Stimulated activated CD4-positive, alpha-beta T cell treated with anti-CD3 and anti-CD28 coated beads, Interleukin-1b, Interleukin-23, amount 100 ng/mL, for 48 hours (primary cell): ENCODE results near the gene PRKD1.

ENCODE experiments used
- DNase-seq: peaks from one replicate; pipeline ENCODE4 v3.0.0-alpha.2; 2020

PRKD1 gene

DNA sequence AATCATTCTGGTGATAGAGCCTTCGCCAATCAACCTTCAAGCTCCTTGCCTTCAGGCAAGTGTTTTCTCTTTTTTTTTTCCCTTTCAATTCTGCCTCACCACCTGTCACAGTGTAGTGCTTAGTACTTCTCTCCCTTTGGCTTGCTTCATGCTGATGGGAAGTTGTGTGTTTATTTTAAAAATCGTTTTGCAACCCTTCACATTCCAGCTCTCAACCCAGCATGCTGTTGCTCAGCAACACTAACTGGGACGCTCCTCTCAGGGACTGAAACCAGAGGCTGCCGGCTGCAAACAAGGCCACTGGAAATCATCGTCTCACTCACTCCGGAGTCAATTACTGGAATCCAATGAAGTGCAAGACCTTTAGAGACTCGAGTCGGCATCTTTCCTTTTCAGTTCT, 342.7 kb downstream of the PRKD1 start:
- no peak for DNase-seq

DNA sequence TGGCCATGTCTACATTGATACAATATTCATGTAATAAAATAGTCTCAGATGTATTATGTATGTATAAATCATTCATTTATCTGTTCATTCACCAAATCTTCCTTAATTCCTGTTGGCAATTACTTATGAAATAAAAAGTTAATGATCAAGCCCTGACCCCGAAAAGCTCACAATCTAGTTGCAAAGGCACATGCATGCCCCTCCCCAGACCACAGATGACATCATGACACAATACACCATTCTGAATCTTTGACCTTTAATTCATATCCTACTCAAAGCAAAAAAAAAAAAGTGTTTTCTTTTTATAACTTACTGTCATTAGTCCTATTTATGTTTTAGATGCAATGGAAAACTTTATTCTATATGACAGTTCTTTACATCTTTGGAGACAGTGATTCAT, 346.9 kb downstream of the PRKD1 start:
- DNase-seq, result no peak

DNA sequence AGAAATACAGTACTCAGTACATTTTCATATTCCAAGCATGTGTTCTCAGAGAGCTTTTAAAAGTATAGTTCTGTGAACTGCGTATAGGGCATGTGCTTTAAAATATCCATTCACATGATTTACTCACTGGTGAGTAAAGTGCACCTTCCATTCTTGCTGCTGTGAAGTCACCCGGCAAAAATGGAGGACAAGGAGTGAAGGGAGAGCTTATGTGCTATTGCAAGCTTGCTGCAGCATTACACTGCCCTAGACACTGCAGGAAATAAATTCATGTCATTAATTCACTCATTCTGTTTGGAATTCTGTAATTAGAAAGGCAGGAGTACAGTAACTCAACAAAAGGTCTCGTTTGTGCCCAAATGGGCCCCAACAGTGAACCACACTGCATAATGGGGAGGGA, 347.8 kb downstream of the PRKD1 start:
- DNase-seq, result no peak

DNA sequence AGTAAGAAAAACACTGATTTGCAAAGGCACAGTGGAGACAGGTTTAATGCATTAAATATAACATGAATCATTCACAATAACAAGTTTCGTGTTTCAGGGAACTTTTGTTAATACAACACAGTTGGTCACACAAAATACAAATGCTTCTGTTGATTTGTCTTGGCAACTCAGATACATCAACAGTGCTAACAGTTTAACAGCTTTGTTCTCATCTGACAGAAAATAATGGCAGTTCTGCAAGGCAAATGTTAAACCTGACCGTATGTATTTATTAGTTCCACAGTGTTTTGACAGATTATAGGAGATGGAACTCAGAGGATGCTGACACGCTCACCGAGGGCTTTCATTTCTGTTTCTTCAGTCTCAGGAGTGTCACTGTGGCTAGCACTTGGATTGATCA, 350.7 kb downstream of the PRKD1 start:
- no peak for DNase-seq

DNA sequence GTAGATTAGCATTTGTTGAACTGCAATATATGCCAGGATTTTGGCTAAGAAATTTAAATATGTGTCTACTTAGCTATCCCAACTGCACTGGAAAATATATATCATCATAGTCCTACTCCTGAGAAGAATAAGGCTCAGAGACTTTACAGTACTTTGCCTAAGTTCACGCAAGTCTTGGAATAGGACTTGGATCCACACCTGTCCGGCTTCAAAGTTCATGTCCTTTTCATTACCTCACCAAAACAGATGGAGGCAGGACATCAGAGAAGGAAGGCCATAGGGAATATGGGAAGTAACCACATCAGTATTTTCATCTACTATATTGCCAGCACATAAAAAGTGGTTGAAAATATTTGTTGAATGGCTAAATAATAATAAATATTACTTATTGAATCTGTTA, 358.5 kb downstream of the PRKD1 start:
- DNase-seq, result no peak

DNA sequence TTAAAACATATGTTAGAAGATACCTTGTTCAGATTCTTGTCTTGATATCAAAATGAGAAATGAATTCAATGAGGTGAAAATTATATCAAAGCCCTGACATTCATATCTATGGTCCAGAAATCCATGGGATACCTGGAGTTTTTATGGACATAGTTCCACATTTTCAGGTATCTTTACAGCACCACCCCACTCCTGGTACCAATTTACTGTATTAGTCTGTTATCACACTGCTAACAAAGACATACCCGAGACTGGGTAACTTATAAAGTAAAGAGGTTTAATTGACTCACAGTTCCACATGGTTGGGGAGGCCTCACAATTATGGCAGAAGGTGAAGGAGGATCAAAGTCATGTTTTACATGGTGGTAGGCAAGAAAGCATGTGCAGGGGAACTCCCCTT, 361.5 kb downstream of the PRKD1 start:
- no peak for DNase-seq

DNA sequence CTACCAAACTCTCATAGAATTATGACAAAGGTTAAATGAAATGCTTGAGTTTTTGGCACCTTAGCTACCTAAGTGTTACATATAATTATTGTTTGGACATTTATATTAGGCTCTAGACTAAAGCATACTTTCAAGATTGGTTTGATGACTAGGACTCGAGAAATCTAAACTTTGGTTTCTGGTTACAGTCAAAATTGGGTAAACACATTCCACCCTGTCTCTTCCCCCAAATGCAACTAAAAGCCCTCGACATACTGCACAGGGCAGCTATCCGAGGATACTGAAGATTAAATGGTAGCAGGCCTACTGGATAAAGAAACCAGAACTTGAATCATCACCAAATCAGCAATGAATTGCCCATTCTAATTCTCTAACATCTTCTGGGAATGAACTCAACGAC, 369.1 kb downstream of the PRKD1 start:
- DNase-seq, result no peak

DNA sequence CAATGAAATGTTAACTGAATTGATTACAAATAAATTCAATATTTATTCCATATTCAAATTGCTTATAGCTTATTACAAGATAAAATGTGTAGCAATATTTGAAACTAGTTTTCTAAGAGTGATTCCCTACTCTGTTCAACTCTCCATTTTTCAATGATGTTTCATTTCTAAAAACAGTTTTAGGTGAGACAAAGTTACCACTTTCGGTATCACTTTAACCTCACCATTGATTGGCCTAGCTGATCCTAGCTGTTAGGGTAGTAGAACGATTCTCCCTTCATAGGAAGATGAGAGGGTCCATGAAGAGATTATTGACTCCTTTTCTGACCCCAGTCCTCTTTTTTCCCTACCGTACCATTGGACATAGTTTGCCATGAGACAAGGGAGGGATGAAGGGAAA, 373.3 kb downstream of the PRKD1 start:
- no peak for DNase-seq

DNA sequence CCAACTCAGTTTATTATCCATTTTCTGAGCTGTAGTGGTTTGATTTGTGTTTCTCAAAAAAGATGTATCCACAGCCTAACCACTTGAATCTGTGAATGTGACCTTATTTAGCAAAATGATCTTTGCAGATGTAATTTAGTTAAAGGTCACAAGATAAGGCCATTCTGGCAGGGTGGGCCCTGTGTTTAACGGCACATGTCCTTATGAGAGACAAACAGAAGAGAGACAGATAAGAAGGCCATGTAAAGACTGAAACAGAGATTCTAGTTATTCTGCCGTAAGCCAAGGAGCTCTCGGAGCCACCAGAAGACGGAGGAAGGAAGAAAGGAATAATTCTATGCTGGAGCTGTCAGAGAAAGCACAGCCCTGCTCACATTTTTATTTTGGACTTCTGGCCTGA, 374.2 kb downstream of the PRKD1 start:
- no peak for DNase-seq

DNA sequence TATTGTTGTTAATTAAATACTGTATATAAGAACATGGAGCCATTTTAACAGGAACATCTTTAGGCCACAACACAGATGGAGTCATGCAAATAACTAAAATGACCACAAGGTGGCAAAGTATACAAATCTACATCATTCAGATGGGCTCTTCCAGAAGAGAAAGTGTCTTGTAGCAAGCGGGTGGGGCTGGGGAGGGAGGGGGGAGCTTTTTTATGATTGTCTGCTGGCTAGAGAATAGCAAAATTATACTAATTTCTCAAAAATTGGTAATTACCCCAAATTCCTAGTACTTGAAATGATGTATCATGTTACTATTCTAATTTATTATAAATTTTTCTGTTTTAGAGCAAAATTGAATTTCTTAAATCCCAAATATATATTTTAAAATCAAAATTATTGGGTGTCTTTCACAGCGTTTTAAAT, 378.7 kb downstream of the PRKD1 start:
- DNase-seq, result no peak

DNA sequence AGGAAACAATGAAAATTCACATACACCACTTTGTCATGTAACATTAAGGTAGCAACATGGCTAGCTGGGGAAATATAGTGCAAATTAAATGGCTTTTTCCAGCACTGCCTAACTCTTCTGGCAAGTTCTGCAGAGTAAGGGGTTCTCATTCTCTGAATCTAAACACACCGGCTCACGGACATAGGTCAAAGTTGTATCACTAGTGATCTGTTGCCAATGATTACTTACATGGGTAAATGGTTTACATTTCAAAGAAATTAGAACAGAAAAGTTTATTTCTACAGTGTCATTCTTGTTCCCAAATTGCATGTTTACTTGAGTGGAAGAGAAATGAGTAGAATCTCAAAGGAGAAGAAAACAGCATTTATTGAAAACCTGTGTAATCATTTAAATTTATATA, 381.9 kb downstream of the PRKD1 start:
- no peak for DNase-seq

DNA sequence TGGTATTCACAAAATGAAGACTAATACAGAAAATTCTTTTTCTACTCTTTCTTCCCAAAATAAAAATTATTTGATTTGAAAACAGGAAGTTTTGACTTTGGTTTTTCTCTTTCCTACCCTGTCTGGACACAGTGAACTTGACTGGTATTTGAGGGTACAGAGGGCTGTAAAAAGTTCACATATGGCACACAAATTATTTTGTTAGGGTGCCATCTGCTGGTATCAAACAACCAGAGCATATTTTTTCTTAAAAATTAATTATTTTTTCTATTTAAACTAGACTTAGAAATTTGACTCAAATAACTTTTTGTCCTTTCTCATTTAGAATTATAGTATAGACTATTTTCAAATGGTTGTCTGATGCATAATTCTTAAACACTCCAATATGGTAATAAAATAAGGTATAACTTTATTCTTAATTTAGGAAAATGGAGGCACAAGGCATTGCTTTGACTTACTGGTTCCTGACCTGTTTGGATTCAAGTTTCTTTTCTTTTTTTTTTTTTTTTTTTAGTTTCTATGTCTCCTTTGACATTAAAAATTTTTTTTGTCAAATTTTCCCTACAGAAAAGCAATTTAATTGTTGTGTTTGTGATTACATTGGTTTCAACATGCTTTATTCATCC, 390.6 kb downstream of the PRKD1 start:
- DNase-seq, result no peak

DNA sequence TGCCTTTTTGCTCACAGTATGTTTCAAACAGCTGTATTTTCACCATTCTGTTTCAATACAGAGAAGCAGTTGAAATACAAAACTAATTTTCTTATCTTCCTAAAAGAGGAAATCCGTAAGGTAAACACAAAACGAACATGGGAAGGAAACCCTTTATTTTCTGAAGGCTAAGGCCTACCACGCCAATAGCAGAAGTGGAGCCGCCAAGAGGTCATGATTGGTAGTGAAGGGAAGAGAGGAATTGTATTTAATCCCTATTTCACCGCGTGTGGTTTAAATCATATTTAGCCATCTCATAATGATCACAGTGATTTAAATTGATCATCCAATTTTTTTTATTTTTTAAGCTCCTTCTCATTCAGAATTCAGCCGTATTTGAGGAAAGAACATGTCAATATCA, 398.2 kb downstream of the PRKD1 start:
- no peak for DNase-seq

DNA sequence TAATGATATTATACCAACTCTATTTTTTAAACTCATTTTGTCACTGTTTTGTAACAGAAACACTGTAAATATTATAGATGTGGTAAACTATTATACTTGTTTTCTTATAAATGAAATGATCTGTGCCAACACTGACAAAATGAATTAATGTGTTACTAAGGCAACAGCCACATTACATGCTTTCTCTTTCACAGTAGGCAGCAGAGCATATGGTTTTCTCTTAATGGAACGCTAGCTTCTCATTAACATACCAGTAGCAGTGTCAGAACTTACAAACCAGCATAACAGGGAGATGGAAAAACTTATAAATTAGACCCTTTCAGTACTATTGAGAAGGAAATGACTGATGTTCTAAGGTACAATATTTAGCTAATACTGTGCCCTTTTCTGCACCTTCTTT, 398.8 kb downstream of the PRKD1 start:
- no peak for DNase-seq

DNA sequence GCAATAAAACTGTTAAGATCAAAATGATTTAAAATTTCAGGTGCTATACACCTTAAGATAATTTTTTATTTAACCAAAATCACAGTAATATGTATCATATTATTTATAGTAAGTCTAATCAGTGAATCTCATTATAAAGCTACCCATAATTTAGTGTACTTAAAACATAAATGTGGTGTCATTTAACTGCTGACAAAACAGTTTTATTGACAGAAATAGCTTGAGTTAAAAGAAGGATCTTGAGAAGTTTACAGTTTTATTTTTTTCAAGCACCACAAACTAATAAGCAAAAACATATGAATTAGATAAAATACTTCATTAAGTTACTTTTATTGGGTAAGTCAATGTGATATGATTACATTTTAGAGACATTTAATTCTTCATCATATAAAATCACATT, 400.4 kb downstream of the PRKD1 start:
- no peak for DNase-seq
